ENCODE results near the gene BBS10. TPM values are rescaled to one million over a fixed set of nuclear protein-coding genes. Genes with fewer than 3 reads are reported as not detected.

BBS10 gene
- total and polyA plus RNA-seq, 9 of the 15 experiments (the other 6 are each of a cell fraction or from before 2014, with no cell fraction given) = 2.3 to 14.9 (median 5.9) TPM

GRCh38 chr12:76348079-76348901, at the start of gene BBS10 (continued):
- no peak for TF ChIP-seq TRIM25 (IDR thresholded peaks at IDR 0.05; ENCODE audit: borderline replicate concordance)
- peak; percentile 55; the same call in 1 of the 2 replicates for TF ChIP-seq PML (IDR thresholded peaks at IDR 0.05; ENCODE audit: low read length)
- TF ChIP-seq POLR2AphosphoS5 (IDR thresholded peaks at IDR 0.05; ENCODE audit: control insufficient read depth, insufficient read depth, low read depth, low read length) = peak; percentile 80; the same call in 1 of the 2 replicates
- TF ChIP-seq MYBL2 (IDR thresholded peaks at IDR 0.05; ENCODE audit: low read depth) = no peak
- TF ChIP-seq MYBL2 (CRISPR knock-in tag; IDR thresholded peaks at IDR 0.05; ENCODE audit: borderline replicate concordance) = no peak
- no peak for TF ChIP-seq RNF219 (CRISPR knock-in tag; IDR thresholded peaks at IDR 0.05)
- no peak for TF ChIP-seq RBM34 (IDR thresholded peaks at IDR 0.05; ENCODE audit: borderline replicate concordance, insufficient read depth, low read length)
- peak; percentile 87 for TF ChIP-seq DIDO1 (tag; IDR thresholded peaks at IDR 0.05; ENCODE audit: low read depth)
- no peak for TF ChIP-seq HES1 (IDR thresholded peaks at IDR 0.05; ENCODE audit: low read depth)
- peak; percentile 99 for TF ChIP-seq SPI1 (IDR thresholded peaks at IDR 0.05; ENCODE audit: borderline replicate concordance, low read depth, low read length)
- no peak; the same call in 1 of the 2 replicates for TF ChIP-seq THAP12 (CRISPR knock-in tag; IDR thresholded peaks at IDR 0.05)
- no peak for TF ChIP-seq TAF15 (IDR thresholded peaks at IDR 0.05; ENCODE audit: low read depth, low read length)
- no peak for TF ChIP-seq RAD51 (IDR thresholded peaks at IDR 0.05; ENCODE audit: borderline replicate concordance, low read depth)
- no peak for TF ChIP-seq BHLHE40 (IDR thresholded peaks at IDR 0.05; ENCODE audit: low read length)
- TF ChIP-seq JUN (IDR thresholded peaks at IDR 0.05; ENCODE audit: borderline replicate concordance, low read depth, low read length) = peak; percentile 27; the same call in 1 of the 2 replicates
- TF ChIP-seq JUN (CRISPR knock-in tag; IDR thresholded peaks at IDR 0.05; ENCODE audit: borderline replicate concordance) = no peak
- no peak for TF ChIP-seq KLF10 (CRISPR knock-in tag; IDR thresholded peaks at IDR 0.05)
- TF ChIP-seq YY1 (IDR thresholded peaks at IDR 0.05; ENCODE audit: borderline replicate concordance in 1 of 3, control insufficient read depth in 1 of 3, extremely low read depth in 1 of 3, insufficient read depth in 3 of 3, insufficient read length in 1 of 3, insufficient replicate concordance in 2 of 3, low read depth in 1 of 3, low read length in 2 of 3) = peak in 1 of 3 experiments; percentile 80
- TF ChIP-seq MTA2 (IDR thresholded peaks at IDR 0.05; ENCODE audit: low read depth) = no peak
- no peak for TF ChIP-seq CHD1 (IDR thresholded peaks at IDR 0.05; ENCODE audit: low read length)
